Peyer's patch (tissue), 4 donors: ENCODE data around the gene HYDIN.
"Not testable (repeated sequence)": the region's sequence is repeated elsewhere in the genome, so short reads cannot be mapped to it uniquely, and the experiment has no call there.

Experiments used
- CTCF ChIP-seq, 6 experiments: fragments of 450-650 bp in 4 of 6; fragments of 200-600 bp in 2 of 6; sonication (generic) in 1 of 6; IDR thresholded peaks; one replicate each; pipeline ENCODE4 v1.5.1; 2017 to 2019; ENCODE audit warnings: antibody characterized with exemption in 6 of 6, mild to moderate bottlenecking in 3 of 6, moderate library complexity in 1 of 6
- POLR2A ChIP-seq, 2 donors: fragments of 450-650 bp; IDR thresholded peaks; one replicate each; pipeline ENCODE4 v1.5.1; 2017; ENCODE audit warnings: antibody characterized with exemption in 2 of 2, mild to moderate bottlenecking in 2 of 2, moderate library complexity in 2 of 2

GRCh38 chr16:71028032-71028727 is 202.3 kb downstream of the HYDIN start:
- TF ChIP-seq CTCF, POLR2A (IDR thresholded peaks at IDR 0.05): not testable (repeated sequence)
